ENCODE data around the gene EPS8.

Gene EPS8

DNA sequence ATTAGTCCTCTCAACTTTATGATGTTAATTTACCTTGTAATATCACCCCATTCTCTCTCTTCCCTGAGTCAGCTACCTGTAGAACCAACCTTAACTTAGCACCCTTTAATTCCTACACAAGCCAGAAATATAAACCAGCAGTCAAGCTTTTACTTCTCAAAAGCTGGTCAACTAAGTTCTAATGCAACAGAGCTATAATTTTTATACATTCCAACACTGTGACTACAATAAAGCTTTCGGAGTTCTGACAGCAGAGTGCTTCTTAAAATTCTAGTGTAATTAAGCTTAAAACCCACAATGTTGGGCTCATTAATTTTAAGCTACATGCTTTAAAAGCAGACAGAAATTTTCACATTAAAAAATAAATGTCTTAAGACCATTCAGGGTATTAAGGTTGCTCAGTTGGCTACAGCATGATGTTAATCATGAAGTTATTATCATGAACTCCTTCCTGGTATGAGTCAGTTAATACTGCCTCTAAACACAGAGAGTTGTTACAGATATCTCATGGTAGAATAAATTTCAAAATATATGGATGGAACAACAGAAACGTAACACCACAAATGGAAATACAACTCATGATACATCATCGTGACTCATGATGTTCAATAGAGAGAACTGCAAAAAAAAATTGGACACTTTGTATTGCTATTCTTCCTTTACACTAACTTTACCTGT, 126.7 kb downstream of the EPS8 start:
- Mint-ChIP-seq H3K4me1 (ENCODE audit: low read depth) (no peaks in the 10 kb centered on the region), H3K9me3 (no peaks in the 10 kb centered on the region), H3K4me3 (no peak overlapping the region), H3K27me3 (no peaks in the 10 kb centered on the region), H3K27ac (no peak overlapping the region), H3K36me3 (ENCODE audit: low read depth) (no peaks in the 10 kb centered on the region)
- DNase-seq = no peak

DNA sequence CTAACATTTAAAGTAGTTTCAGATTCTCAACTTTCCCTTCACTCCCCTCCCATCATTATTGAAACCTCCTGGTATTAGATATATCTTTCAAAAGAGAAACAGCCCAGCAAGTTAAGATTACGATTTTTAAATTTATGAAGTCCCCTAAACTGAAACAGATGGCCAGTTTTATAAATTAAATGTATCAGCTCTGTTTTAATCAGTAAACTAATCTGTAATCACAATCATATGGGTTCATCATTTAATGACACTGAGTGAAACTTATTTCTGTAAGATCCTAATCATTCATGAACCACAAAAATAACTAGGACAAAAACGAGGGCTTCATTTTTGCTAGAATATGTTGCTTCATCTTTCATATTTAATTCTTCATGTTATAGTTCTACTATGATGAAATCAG, 137.8 kb downstream of the EPS8 start:
- H3K4me1 Mint-ChIP-seq (ENCODE audit: low read depth) = no peaks in the 10 kb centered on the region
- no peak overlapping the region for H3K27ac Mint-ChIP-seq
- DNase-seq = no peak
- H3K27me3 Mint-ChIP-seq = no peaks in the 10 kb centered on the region
- H3K9me3 Mint-ChIP-seq = no peaks in the 10 kb centered on the region
- no peaks in the 10 kb centered on the region for H3K36me3 Mint-ChIP-seq (ENCODE audit: low read depth)
- H3K4me3 Mint-ChIP-seq = no peak overlapping the region

DNA sequence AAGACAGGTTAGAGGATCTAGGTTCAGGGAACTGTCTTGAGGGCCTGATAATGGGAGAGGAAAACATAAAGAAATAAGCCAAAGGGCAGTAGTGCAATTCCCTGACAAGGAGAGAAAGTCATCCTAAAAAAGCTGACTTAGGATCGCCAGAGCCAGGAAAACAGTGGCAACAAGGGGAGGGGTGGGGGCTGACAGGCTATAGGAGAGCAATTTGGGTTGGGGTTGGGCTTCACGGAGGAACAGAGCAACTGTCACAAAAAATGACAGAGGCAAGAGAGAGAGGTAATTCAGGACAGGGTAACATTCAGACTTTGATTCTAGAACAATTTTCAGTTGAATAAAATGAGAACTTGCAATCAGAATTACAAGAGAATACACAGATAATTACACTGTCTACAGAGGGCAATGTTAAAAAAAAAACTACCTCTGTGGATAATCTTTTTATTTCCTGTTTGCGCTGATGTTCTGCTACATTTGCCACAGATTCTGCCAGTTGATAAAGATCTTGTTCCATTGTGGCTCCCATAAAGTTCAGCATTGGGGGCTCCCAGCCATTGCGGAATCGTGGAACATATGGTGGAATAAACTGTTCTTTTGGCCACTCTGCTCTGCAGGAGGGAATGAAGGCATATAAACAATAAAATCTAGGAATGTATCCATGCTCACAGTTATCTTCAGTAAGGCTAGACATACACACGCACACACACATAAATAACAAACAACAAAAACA, 138.6 kb downstream of the EPS8 start:
- Mint-ChIP-seq H3K9me3 (no peaks in the 10 kb centered on the region), H3K36me3 (ENCODE audit: low read depth) (no peaks in the 10 kb centered on the region), H3K27me3 (no peaks in the 10 kb centered on the region), H3K27ac (no peak overlapping the region), H3K4me3 (no peak overlapping the region), H3K4me1 (ENCODE audit: low read depth) (no peaks in the 10 kb centered on the region)
- no peak for DNase-seq

GRCh38 chr12:15649347-15649746, 139.8 kb downstream of the EPS8 start:
- Mint-ChIP-seq H3K27ac (no peak overlapping the region), H3K27me3 (no peaks in the 10 kb centered on the region)

GRCh38 chr12:15648558-15648957, 140.6 kb downstream of the EPS8 start:
- H3K27me3 Mint-ChIP-seq = no peaks in the 10 kb centered on the region
- no peaks in the 10 kb centered on the region for H3K36me3 Mint-ChIP-seq (ENCODE audit: low read depth)
- no peak for DNase-seq
- H3K4me3 Mint-ChIP-seq = no peak overlapping the region
- no peaks in the 10 kb centered on the region for H3K4me1 Mint-ChIP-seq (ENCODE audit: low read depth)
- H3K27ac Mint-ChIP-seq = no peak overlapping the region
- no peaks in the 10 kb centered on the region for H3K9me3 Mint-ChIP-seq

More at GRCh38 chr12:15649347-15649746, 139.8 kb downstream of the EPS8 start:
- Mint-ChIP-seq H3K4me3 (no peak overlapping the region), H3K36me3 (ENCODE audit: low read depth) (no peaks in the 10 kb centered on the region), H3K4me1 (ENCODE audit: low read depth) (no peaks in the 10 kb centered on the region), H3K9me3 (no peaks in the 10 kb centered on the region)
- no peak for DNase-seq

- no peak for DNase-seq
- H3K9me3 Mint-ChIP-seq = no peaks in the 10 kb centered on the region
- no peak overlapping the region for H3K27ac Mint-ChIP-seq
- no peaks in the 10 kb centered on the region for H3K36me3 Mint-ChIP-seq (ENCODE audit: low read depth)
- H3K27me3 Mint-ChIP-seq = no peaks in the 10 kb centered on the region
- H3K4me3 Mint-ChIP-seq = no peak overlapping the region
- no peaks in the 10 kb centered on the region for H3K4me1 Mint-ChIP-seq (ENCODE audit: low read depth)
Observed at GRCh38 chr12:15646581-15646980, 142.6 kb downstream of the EPS8 start.

DNA sequence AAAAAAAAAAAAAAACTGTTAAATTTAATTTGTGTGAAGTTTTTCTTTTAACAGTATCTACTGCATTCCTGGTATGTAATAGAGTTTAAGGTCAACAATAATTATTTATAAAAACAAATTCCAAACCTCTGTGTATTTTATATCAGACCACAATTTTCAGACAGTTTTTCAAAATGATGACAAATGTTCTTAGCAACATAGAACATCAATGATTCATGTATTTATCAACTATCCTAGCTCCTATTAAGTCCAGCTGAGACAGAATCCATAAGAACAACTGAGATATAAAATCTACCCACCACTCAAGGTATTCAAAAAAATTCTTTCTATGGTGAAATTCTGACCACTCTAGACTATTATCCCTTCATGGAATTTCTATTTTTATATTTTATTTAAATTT, 144.5 kb downstream of the EPS8 start:
- no peak overlapping the region for H3K27ac Mint-ChIP-seq
- DNase-seq = no peak
- H3K36me3 Mint-ChIP-seq (ENCODE audit: low read depth) = no peaks in the 10 kb centered on the region
- H3K4me1 Mint-ChIP-seq (ENCODE audit: low read depth) = no peaks in the 10 kb centered on the region
- H3K4me3 Mint-ChIP-seq = no peak overlapping the region
- no peaks in the 10 kb centered on the region for H3K27me3 Mint-ChIP-seq
- no peaks in the 10 kb centered on the region for H3K9me3 Mint-ChIP-seq

GRCh38 chr12:15638231-15638630, 151.0 kb downstream of the EPS8 start:
- DNase-seq = no peak
- Mint-ChIP-seq H3K4me1 (ENCODE audit: low read depth) (no peaks in the 10 kb centered on the region), H3K36me3 (ENCODE audit: low read depth) (no peaks in the 10 kb centered on the region), H3K27me3 (no peaks in the 10 kb centered on the region), H3K4me3 (no peak overlapping the region), H3K9me3 (no peaks in the 10 kb centered on the region), H3K27ac (no peak overlapping the region)

DNA sequence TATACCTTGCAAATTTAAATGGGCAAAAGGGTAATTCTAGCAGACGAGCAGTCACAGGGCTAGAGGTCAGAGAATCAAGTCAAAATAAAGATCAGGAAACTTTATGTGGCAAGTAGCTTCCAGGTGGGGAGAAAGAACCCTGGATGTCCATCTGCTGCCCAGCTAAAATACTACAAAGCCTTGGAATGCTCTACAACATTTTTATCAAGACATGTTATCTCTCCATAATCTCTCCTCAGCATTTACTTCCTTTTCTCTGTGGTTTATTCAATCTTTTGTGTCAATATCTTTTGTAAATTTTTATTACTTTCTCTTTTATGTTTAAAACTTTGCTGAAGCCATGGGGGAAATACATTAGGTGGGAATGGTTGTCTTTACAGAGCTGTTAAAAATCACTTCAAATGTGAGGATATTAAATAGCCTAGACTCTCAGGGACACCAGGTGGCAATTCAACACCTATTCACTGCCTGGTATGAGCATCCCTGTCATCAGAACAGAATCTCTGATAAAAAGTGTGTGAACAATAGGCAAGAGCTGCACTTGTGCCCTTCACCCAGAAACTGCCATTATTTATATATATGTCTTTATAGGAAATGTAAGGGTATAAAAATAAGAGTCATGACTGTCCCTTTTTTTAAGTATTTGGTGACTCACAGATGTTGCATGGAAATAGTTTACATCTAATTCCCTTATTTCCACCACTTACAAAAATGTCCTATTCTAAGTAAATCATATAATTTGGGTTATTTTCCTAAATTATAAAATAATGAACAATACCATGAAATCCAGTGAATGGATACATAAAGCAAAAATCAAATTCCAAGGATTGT, 152.9 kb downstream of the EPS8 start:
- no peaks in the 10 kb centered on the region for H3K27me3 Mint-ChIP-seq
- no peak for DNase-seq
- H3K4me3 Mint-ChIP-seq = no peak overlapping the region
- H3K9me3 Mint-ChIP-seq = no peaks in the 10 kb centered on the region
- no peaks in the 10 kb centered on the region for H3K4me1 Mint-ChIP-seq (ENCODE audit: low read depth)
- no peaks in the 10 kb centered on the region for H3K36me3 Mint-ChIP-seq (ENCODE audit: low read depth)
- no peak overlapping the region for H3K27ac Mint-ChIP-seq

GRCh38 chr12:15634010-15634683, 155.0 kb downstream of the EPS8 start:
- Mint-ChIP-seq H3K27me3 (no peaks in the 10 kb centered on the region), H3K36me3 (ENCODE audit: low read depth) (no peaks in the 10 kb centered on the region), H3K9me3 (no peaks in the 10 kb centered on the region), H3K4me1 (ENCODE audit: low read depth) (no peaks in the 10 kb centered on the region), H3K27ac (no peak overlapping the region), H3K4me3 (no peak overlapping the region)
- no peak for DNase-seq

- no peaks in the 10 kb centered on the region for H3K9me3 Mint-ChIP-seq
- H3K27ac Mint-ChIP-seq = no peak overlapping the region
- H3K4me3 Mint-ChIP-seq = no peak overlapping the region
- peaks cover under 1% of the 10 kb centered on the region for H3K4me1 Mint-ChIP-seq (ENCODE audit: low read depth)
- H3K36me3 Mint-ChIP-seq (ENCODE audit: low read depth) = no peaks in the 10 kb centered on the region
- no peak for DNase-seq
- H3K27me3 Mint-ChIP-seq = no peaks in the 10 kb centered on the region
Observed at GRCh38 chr12:15633201-15633600, 156.0 kb downstream of the EPS8 start.

- H3K9me3 Mint-ChIP-seq = no peaks in the 10 kb centered on the region
- DNase-seq = no peak
- no peaks in the 10 kb centered on the region for H3K27me3 Mint-ChIP-seq
- H3K27ac Mint-ChIP-seq = no peak overlapping the region
- peaks cover 2% of the 10 kb centered on the region for H3K4me1 Mint-ChIP-seq (ENCODE audit: low read depth)
- no peaks in the 10 kb centered on the region for H3K36me3 Mint-ChIP-seq (ENCODE audit: low read depth)
- no peak overlapping the region for H3K4me3 Mint-ChIP-seq
Observed at GRCh38 chr12:15632708-15633107, 156.5 kb downstream of the EPS8 start.

DNA sequence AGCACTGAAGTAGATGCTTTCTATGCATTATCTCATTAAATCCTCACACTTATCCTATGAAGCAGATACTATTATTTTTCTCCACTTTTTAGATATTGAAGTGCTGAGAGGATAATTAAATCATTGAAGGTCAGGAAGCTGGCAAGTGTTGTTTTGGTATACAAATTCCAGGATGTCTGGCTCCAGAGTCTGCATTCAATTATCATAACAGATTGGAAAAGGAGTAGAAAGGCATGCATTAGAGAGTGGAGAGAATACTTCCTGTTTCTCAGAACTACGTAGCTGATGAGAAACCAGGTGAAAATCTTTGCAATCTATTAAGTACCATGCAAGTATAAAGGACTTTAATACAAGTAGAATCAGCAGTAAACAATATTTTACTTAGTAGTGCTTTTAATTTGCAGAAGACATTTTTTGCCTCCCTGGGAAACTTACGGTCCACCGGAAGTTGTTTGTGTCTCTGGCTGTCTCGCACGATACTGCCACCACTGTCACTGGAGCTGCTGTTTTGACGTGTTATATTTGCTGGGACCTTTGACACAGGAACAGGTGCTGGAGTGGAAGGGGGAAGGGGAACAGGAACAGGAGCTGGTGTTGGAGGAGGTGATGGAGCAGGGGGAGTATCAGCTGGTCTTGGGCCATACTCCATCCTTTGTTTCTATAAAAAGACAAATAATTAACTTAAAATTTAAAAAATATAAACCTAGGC, 158.0 kb downstream of the EPS8 start:
- DNase-seq = no peak
- H3K4me3 Mint-ChIP-seq = no peak overlapping the region
- no peaks in the 10 kb centered on the region for H3K27me3 Mint-ChIP-seq
- no peaks in the 10 kb centered on the region for H3K36me3 Mint-ChIP-seq (ENCODE audit: low read depth)
- no peak overlapping the region for H3K27ac Mint-ChIP-seq
- peaks cover 2% of the 10 kb centered on the region for H3K4me1 Mint-ChIP-seq (ENCODE audit: low read depth)
- H3K9me3 Mint-ChIP-seq = no peaks in the 10 kb centered on the region

- peaks cover 2% of the 10 kb centered on the region for H3K4me1 Mint-ChIP-seq (ENCODE audit: low read depth)
- H3K27ac Mint-ChIP-seq = no peak overlapping the region
- H3K4me3 Mint-ChIP-seq = no peak overlapping the region
- no peaks in the 10 kb centered on the region for H3K9me3 Mint-ChIP-seq
- DNase-seq = no peak
- no peaks in the 10 kb centered on the region for H3K36me3 Mint-ChIP-seq (ENCODE audit: low read depth)
- H3K27me3 Mint-ChIP-seq = no peaks in the 10 kb centered on the region
Observed at GRCh38 chr12:15629761-15630160, 159.4 kb downstream of the EPS8 start.
